ENCODE data around the gene GEMIN2. TPM values are rescaled to one million over a fixed set of nuclear protein-coding genes. Genes with fewer than 3 reads are reported as not detected.
A peak's percentile ranks its signal among the peaks of the same experiment; 100 is the strongest.
"Not testable (repeated sequence)": the region's sequence is repeated elsewhere in the genome, so short reads cannot be mapped to it uniquely, and the experiment has no call there.

The GEMIN2 gene
- total RNA-seq, 2 experiments from 2014 or later = 21.6 to 25.3 TPM

DNA sequence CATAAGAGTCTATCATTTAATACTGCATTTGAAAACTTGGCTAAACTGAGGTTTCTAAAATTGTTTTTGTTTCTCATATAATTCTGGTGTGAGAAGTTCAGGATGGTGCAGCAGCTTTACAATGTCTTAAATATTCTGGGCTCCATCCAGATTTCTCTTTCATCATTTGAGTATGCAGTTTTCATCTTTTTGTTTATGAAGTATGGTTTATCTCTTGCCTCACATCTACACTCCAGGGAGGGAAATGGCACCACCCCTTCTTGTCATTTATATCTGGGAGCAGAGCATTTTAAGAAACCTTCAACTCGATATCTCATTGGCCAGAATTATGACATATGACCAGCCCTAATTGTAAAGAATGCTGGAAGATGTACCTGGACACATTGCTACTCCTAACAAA, 24.3 kb downstream of the GEMIN2 start:
- Mint-ChIP-seq H3K27me3 (no peaks in the 10 kb centered on the region), H3K4me3 (no peak overlapping the region), H3K4me1 (ENCODE audit: low read depth) (peaks cover 3% of the 10 kb centered on the region), H3K36me3 (ENCODE audit: low read depth) (peaks cover 35% of the 10 kb centered on the region), H3K27ac (peak overlapping the region; percentile 50), H3K9me3 (peaks cover 9% of the 10 kb centered on the region)
- POLR2A ChIA-PET = no interaction called here
- CTCF ChIA-PET = no interaction called here
- DNase-seq = no peak
- TF ChIP-seq, protein P1, sequence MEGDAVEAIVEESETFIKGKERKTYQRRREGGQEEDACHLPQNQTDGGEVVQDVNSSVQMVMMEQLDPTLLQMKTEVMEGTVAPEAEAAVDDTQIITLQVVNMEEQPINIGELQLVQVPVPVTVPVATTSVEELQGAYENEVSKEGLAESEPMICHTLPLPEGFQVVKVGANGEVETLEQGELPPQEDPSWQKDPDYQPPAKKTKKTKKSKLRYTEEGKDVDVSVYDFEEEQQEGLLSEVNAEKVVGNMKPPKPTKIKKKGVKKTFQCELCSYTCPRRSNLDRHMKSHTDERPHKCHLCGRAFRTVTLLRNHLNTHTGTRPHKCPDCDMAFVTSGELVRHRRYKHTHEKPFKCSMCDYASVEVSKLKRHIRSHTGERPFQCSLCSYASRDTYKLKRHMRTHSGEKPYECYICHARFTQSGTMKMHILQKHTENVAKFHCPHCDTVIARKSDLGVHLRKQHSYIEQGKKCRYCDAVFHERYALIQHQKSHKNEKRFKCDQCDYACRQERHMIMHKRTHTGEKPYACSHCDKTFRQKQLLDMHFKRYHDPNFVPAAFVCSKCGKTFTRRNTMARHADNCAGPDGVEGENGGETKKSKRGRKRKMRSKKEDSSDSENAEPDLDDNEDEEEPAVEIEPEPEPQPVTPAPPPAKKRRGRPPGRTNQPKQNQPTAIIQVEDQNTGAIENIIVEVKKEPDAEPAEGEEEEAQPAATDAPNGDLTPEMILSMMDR (IDR thresholded peaks at IDR 0.05) = no peak
- ATAC-seq = no peak
- intact Hi-C loops (cut with micrococcal nuclease) = no loop called here

DNA sequence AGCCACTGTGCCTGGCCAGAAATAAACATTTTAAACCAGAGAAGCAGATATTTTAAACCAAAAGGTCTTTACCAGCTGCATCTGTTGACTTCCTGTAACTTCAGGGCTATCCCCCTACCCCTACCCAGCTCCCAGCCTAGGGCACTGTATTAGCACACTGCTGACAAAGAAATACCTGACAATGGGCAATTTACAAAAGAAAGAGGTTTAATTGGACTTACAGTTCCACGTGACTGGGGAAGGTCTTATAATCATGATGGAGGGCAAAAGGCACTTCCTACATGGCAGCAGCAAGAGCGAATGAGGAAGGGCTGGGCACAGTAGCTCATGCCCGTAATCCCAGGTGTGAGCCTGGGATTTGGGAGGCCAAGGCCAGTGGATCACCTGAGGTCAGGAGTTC, 26.0 kb downstream of the GEMIN2 start:
- Mint-ChIP-seq H3K4me3 (no peak overlapping the region), H3K27ac (peak overlapping the region; percentile 28), H3K36me3 (ENCODE audit: low read depth) (peaks cover 34% of the 10 kb centered on the region), H3K27me3 (no peaks in the 10 kb centered on the region), H3K4me1 (ENCODE audit: low read depth) (no peaks in the 10 kb centered on the region), H3K9me3 (peaks cover 9% of the 10 kb centered on the region)
- TF ChIP-seq, protein P1 (IDR thresholded peaks at IDR 0.05) = no peak
- ChIA-PET CTCF (no interaction called here), POLR2A (no interaction called here)
- intact Hi-C loops (cut with micrococcal nuclease) = no loop called here
- DNase-seq (no peak), ATAC-seq (no peak)

DNA sequence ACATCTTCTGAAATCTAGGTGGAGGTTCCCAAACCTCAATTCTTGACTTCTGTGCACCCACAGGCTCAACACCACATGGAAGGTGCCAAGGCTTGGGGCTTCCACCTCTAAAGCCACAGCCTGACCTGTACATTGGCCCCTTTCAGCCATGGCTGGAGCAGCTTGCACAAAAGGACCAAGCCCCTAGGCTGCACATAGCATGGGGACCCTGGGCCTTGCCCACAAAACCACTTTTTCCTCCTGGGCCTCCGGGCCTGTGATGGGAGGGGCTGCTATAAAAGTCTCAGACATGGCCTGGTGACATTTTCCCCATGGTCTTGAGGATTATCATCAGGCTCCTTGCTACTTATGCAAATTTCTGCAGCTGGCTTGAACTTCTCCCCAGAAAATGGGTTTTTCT, 27.5 kb downstream of the GEMIN2 start:
- H3K36me3 Mint-ChIP-seq (ENCODE audit: low read depth) = peaks cover 30% of the 10 kb centered on the region
- ATAC-seq; H3K4me1 Mint-ChIP-seq (ENCODE audit: low read depth); intact Hi-C loops (cut with micrococcal nuclease); CTCF ChIA-PET; POLR2A ChIA-PET; H3K4me3 Mint-ChIP-seq; H3K27ac Mint-ChIP-seq; H3K27me3 Mint-ChIP-seq; DNase-seq; H3K9me3 Mint-ChIP-seq: not testable (repeated sequence)

DNA sequence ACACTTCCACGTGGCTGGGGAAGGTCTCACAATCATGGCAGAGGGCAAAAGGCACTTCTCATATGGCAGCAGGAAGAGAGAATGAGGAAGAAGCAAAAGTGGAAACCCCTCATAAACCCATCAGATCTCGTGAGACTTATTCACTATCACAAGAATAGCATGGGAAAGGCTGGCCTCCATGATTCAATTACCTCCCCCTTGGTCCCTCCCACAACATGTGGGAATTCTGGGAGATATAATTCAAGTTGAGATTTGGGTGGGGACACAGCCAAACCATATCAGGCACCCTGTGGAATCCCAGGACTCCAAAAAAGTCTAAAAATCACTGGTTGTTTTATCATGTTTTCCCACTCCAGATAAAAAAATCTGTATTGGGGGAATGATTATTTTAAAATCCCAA, 29.1 kb downstream of the GEMIN2 start:
- DNase-seq; H3K27ac Mint-ChIP-seq; H3K9me3 Mint-ChIP-seq; CTCF ChIA-PET; H3K4me1 Mint-ChIP-seq (ENCODE audit: low read depth); intact Hi-C loops (cut with micrococcal nuclease); POLR2A ChIA-PET; H3K4me3 Mint-ChIP-seq; H3K27me3 Mint-ChIP-seq; ATAC-seq: not testable (repeated sequence)
- peaks cover 32% of the 10 kb centered on the region for H3K36me3 Mint-ChIP-seq (ENCODE audit: low read depth)

DNA sequence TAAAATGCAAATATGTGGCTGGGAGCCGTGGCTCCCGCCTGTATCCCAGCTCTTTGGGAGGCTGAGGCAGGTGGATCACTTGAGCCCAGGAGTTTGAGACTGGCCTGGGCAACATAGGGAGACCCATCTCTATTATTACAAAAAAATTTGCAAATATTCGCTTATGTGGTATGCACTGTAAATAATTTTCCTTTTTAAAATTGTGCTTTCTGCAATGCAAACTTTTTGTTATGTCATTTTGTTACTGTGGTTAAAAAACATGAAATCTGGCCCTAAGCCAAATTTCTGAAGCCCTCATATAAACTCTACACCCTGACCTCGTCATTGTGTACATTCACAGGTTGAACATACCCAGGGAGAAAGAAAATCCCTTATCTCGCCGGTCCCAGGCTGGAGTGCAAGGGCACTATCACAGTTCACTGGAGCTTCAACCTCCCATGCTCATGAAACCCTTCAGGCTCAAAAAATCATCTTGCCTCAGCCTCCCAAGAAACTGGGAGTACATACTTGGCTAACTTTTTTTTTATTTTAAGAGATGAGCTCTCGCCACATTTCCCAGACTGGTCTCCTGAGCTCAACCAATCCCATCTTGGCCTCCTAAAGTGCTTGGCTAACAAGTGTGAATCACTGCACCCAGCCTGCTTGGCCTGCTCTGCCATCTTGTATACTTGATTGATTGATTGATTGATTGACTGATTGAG, 31.3 kb downstream of the GEMIN2 start:
- no peak for DNase-seq
- ATAC-seq = no peak
- intact Hi-C loops (cut with micrococcal nuclease) = no loop called here
- CTCF ChIA-PET = interaction anchor here (0.9 kb wide), 1 partner anchor 22 kb away, joined by 4 read pairs; no protein-coding TSS in a partner anchor
- no peak overlapping the region for H3K4me3 Mint-ChIP-seq
- POLR2A ChIA-PET = interaction anchor here (0.9 kb wide), 1 partner anchor 11 kb away, joined by 4 read pairs; no protein-coding TSS in a partner anchor
- H3K36me3 Mint-ChIP-seq (ENCODE audit: low read depth) = peaks cover 25% of the 10 kb centered on the region
- peaks cover 9% of the 10 kb centered on the region for H3K9me3 Mint-ChIP-seq
- no peak overlapping the region for H3K27ac Mint-ChIP-seq
- H3K4me1 Mint-ChIP-seq (ENCODE audit: low read depth) = no peaks in the 10 kb centered on the region
- no peaks in the 10 kb centered on the region for H3K27me3 Mint-ChIP-seq
- TF ChIP-seq, protein P1 (IDR thresholded peaks at IDR 0.05) = no peak

DNA sequence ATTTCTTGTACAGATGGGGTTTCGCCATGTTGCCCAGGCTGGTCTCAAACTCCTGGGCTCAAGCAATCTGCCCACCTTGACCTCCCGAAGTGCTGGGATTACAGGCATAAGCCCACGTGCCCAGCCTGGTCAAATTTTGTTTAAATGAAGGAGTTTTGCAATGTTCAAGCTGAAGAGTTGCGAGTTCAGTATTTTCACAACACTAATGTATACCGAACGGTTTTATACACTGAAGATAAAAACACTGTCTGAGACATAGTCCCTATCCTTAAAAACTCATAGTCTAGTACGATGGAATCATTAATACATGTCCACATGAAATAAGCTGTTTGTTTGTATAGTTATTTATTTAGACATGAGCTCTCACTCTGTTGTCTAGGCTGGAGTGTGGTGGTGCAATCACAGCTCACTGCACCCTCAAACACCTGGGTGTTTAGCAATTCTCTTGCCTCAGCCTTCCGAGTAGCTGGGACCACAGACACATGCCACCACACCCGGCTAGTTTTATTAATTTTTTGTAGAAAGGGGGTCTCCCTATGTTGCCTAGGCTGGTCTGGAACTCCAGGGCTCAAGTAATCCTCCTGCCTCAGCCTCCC, 40.6 kb downstream of the GEMIN2 start:
- no peak for DNase-seq
- Mint-ChIP-seq H3K27ac (no peak overlapping the region), H3K4me1 (ENCODE audit: low read depth) (no peaks in the 10 kb centered on the region), H3K9me3 (no peaks in the 10 kb centered on the region), H3K36me3 (ENCODE audit: low read depth) (peaks cover 9% of the 10 kb centered on the region), H3K4me3 (no peak overlapping the region), H3K27me3 (no peaks in the 10 kb centered on the region)
- POLR2A ChIA-PET = interaction anchor here (0.7 kb wide), 1 partner anchor 133 kb away, joined by 3 read pairs; no protein-coding TSS in a partner anchor
- TF ChIP-seq, protein P1 (IDR thresholded peaks at IDR 0.05) = no peak
- intact Hi-C loops (cut with micrococcal nuclease) = no loop called here
- CTCF ChIA-PET = no interaction called here
- no peak for ATAC-seq
